IMR-90 (cell line): ENCODE results near the gene SHE.

Source experiments
- FOS ChIP-seq: fragments of 150-350 bp; IDR thresholded peaks from 2 replicates; pipeline ENCODE4 v1.6.1; 2016; ENCODE audit warnings: low read depth, low read length
- MAFK ChIP-seq: IDR thresholded peaks from 2 replicates; pipeline ENCODE4 v1.6.1; 2012; ENCODE audit warnings: low read depth, low read length, improper control_type of control experiment
- POLR2A ChIP-seq: IDR thresholded peaks from 2 replicates; pipeline ENCODE4 v1.6.1; 2012; ENCODE audit warnings: mild to moderate bottlenecking, low read depth, low read length
- RAD21 ChIP-seq: IDR thresholded peaks from 2 replicates; pipeline ENCODE4 v1.6.1; 2012; ENCODE audit warnings: low read length, improper control_type of control experiment
- RFX5 ChIP-seq: IDR thresholded peaks from 2 replicates; pipeline ENCODE4 v1.8.0; 2012; ENCODE audit warnings: low read depth, mild to moderate bottlenecking, low read length, moderate library complexity
- TF ChIP-seq, protein P1 (sequence below): conservative IDR thresholded peaks from 2 replicates; pipeline ENCODE4 v1.5.1; 2012; ENCODE audit warnings: mild to moderate bottlenecking, low read depth, low read length, improper control_type of control experiment

DNA sequence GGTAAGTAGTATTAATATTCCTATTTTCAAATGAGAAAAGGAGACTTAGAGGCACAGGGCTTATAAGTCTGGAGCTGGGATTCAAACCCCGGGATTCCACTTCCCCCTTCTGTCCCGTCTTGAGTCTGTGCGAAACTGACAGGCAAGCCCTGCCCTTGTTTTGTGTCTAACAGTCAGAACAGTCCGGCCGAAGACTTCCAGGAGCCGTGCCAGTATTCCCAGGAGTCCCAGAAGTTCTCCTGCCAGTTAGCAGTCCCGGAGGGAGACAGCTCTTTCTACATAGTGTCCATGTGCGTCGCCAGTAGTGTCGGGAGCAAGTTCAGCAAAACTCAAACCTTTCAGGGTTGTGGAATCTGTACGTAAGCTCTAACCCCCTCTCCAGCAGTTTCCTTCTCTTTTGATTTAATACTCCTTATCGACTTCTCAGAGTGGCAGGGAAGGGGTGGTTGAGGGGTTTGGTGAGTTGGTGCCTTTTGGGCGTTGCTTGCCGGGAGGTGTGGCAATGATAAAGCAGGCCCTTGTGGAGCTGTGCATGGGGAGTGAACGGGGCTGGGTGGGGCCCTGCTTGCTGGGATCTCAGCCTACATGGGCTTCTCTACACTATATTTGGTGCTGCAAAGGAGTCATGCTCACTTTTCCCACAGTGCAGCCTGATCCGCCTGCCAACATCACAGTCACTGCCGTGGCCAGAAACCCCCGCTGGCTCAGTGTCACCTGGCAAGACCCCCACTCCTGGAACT lies 67.7 kb downstream of the SHE start:
- TF ChIP-seq, protein P1, sequence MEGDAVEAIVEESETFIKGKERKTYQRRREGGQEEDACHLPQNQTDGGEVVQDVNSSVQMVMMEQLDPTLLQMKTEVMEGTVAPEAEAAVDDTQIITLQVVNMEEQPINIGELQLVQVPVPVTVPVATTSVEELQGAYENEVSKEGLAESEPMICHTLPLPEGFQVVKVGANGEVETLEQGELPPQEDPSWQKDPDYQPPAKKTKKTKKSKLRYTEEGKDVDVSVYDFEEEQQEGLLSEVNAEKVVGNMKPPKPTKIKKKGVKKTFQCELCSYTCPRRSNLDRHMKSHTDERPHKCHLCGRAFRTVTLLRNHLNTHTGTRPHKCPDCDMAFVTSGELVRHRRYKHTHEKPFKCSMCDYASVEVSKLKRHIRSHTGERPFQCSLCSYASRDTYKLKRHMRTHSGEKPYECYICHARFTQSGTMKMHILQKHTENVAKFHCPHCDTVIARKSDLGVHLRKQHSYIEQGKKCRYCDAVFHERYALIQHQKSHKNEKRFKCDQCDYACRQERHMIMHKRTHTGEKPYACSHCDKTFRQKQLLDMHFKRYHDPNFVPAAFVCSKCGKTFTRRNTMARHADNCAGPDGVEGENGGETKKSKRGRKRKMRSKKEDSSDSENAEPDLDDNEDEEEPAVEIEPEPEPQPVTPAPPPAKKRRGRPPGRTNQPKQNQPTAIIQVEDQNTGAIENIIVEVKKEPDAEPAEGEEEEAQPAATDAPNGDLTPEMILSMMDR: no peak
- TF ChIP-seq RFX5 (no peak), RAD21 (no peak), MAFK (no peak), POLR2A (no peak), FOS (no peak)
